GF-D8 (cell line): ENCODE data around the gene ADGRB2.

ENCODE experiments used
- DNase-seq: peaks from one replicate; lab custom pipeline; 2025; lab: John Stamatoyannopoulos, UW

The ADGRB2 gene

GRCh38 chr1:31700468-31701090, 63.6 kb downstream of the ADGRB2 start:
- no peak for DNase-seq

GRCh38 chr1:31699341-31699891, 64.7 kb downstream of the ADGRB2 start:
- no peak for DNase-seq

- DNase-seq = no peak
These were observed 66.7 kb downstream of the ADGRB2 start for GRCh38 chr1:31697369-31697984.

GRCh38 chr1:31696242-31696641, 67.9 kb downstream of the ADGRB2 start:
- DNase-seq = no peak

GRCh38 chr1:31695327-31695726, 68.8 kb downstream of the ADGRB2 start:
- no peak for DNase-seq

GRCh38 chr1:31694964-31695313, 69.2 kb downstream of the ADGRB2 start:
- DNase-seq = no peak

GRCh38 chr1:31694069-31694963, 69.8 kb downstream of the ADGRB2 start:
- DNase-seq = no peak

GRCh38 chr1:31693231-31693630, 70.9 kb downstream of the ADGRB2 start:
- no peak for DNase-seq

- DNase-seq = no peak
These were observed 72.2 kb downstream of the ADGRB2 start for GRCh38 chr1:31691951-31692350.

- DNase-seq = no peak
These were observed 72.7 kb downstream of the ADGRB2 start for GRCh38 chr1:31691446-31691845.

- DNase-seq = no peak
These were observed 73.2 kb downstream of the ADGRB2 start for GRCh38 chr1:31690921-31691320.

- no peak for DNase-seq
These were observed 74.3 kb downstream of the ADGRB2 start for GRCh38 chr1:31689854-31690253.

GRCh38 chr1:31689379-31689778, 74.8 kb downstream of the ADGRB2 start:
- DNase-seq = no peak

- DNase-seq = no peak
These were observed 75.8 kb downstream of the ADGRB2 start for GRCh38 chr1:31688233-31688918.

- no peak for DNase-seq
These were observed 76.5 kb downstream of the ADGRB2 start for GRCh38 chr1:31687601-31688000.

- no peak for DNase-seq
These were observed 78.3 kb downstream of the ADGRB2 start for GRCh38 chr1:31685795-31686194.

- DNase-seq = no peak
These were observed 80.1 kb downstream of the ADGRB2 start for GRCh38 chr1:31683997-31684396.

- DNase-seq = no peak
These were observed 82.7 kb downstream of the ADGRB2 start for GRCh38 chr1:31681415-31681814.

- DNase-seq = no peak
These were observed 84.4 kb downstream of the ADGRB2 start for GRCh38 chr1:31679676-31680230.

- DNase-seq = no peak
These were observed 85.0 kb downstream of the ADGRB2 start for GRCh38 chr1:31679091-31679490.

- DNase-seq = no peak
These were observed 85.5 kb downstream of the ADGRB2 start for GRCh38 chr1:31678681-31679080.

GRCh38 chr1:31677949-31678348, 86.2 kb downstream of the ADGRB2 start:
- no peak for DNase-seq
